Upper lobe of left lung (tissue), 6 donors: ENCODE measurements around the gene FLNC. TPM values are rescaled to one million over a fixed set of nuclear protein-coding genes. Genes with fewer than 3 reads are reported as not detected.

Experiments
- ATAC-seq, 2 donors: fragments of 200-7000 bp; cut with Tn5 transposase; one replicate each; pipeline ENCODE4 v1.9.1; 2022; ENCODE audit warnings: mild to moderate bottlenecking in 2 of 2, moderate library complexity in 2 of 2; ENCODE audit not compliant: low FRiP score in 2 of 2
- DNase-seq, 2 donors: peaks; one replicate each; pipeline ENCODE4 v3.0.0-alpha.2; 2019 to 2020
- H3K27ac ChIP-seq, 4 donors: fragments of 200-600 bp; sonication (generic); one replicate each; pipeline ENCODE4 v1.5.1; 2016 to 2019
- H3K27me3 ChIP-seq, 4 donors: fragments of 200-600 bp; sonication (generic); one replicate each; pipeline ENCODE4 v1.5.1; 2017 to 2019
- H3K36me3 ChIP-seq, 4 donors: fragments of 200-600 bp; sonication (generic); one replicate each; pipeline ENCODE4 v1.5.1; 2016 to 2019
- H3K4me1 ChIP-seq, 4 donors: fragments of 200-600 bp; sonication (generic); one replicate each; pipeline ENCODE4 v1.5.1; 2018 to 2019
- H3K4me3 ChIP-seq, 4 donors: fragments of 200-600 bp; sonication (generic); one replicate each; pipeline ENCODE4 v1.5.1; 2017 to 2019; ENCODE audit warnings: mild to moderate bottlenecking in 2 of 4, moderate library complexity in 1 of 4
- H3K9me3 ChIP-seq, 4 donors: fragments of 200-600 bp; sonication (generic); one replicate each; pipeline ENCODE4 v1.5.1; 2018 to 2019
- EP300 ChIP-seq, 4 donors: sonication (generic); formaldehyde crosslinking; IDR thresholded peaks; one replicate each; pipeline ENCODE4 v1.5.1; 2017; ENCODE audit warnings: antibody characterized with exemption in 4 of 4, control low read depth in 2 of 4
- POLR2A ChIP-seq, 4 donors: fragments of 450-650 bp; IDR thresholded peaks; one replicate each; pipeline ENCODE4 v1.5.1; 2016 to 2017; ENCODE audit warnings: antibody characterized with exemption in 4 of 4, mild to moderate bottlenecking in 2 of 4
- POLR2AphosphoS5 ChIP-seq, 2 donors: sonication (generic); formaldehyde crosslinking; IDR thresholded peaks; one replicate each; pipeline ENCODE4 v1.5.1; 2017; ENCODE audit warnings: antibody characterized with exemption in 2 of 2
- WGBS, 2 donors: methylation state at CpG; one replicate each; pipeline ENCODE4 v1.1.5; 2017 to 2018; 5-methylcytosine and 5-hydroxymethylcytosine counted together
- total RNA-seq, 6 donors: library from RNA; depleted of rRNA in 4 of 6; stranded (reverse); fragments of >200 nt in 4 of 6; gene quantifications; one replicate each; pipeline versions ENCODE4 v1.1.0 to v1.2.1, GENCODE V29; 2016 to 2021
- TF ChIP-seq, protein P1 (sequence below), 6 experiments: fragments of 450-650 bp in 4 of 6; fragments of 200-600 bp in 2 of 6; sonication (generic) in 2 of 6; IDR thresholded peaks; one replicate each; pipeline ENCODE4 v1.5.1; 2016 to 2019; ENCODE audit warnings: antibody characterized with exemption in 6 of 6
- donor health status: DM: no; HTN: no; CAD: no; lungs with moderate emphysema.
- donor health status: DM: no; HTN: yes; CAD: no; lungs with severe emphysema.

The FLNC gene
- total RNA-seq, 6 donors from 2014 or later = 2.1 to 19.6 (median 4.9) TPM

GRCh38 chr7:128855559-128855958 lies 25.4 kb downstream of the FLNC start:
- 80 to 87% methylated on average over 2 to 3 of the region's 3 CpGs for whole genome bisulfite sequencing, 2 donors
- Histone ChIP-seq H3K4me1 (peaks cover 0 to 5% (median 2%) of the 10 kb centered on the region in 4 donors), H3K9me3 (no peaks in the 10 kb centered on the region), H3K27ac (no peak overlapping the region), H3K36me3 (no peaks in the 10 kb centered on the region), H3K4me3 (no peak overlapping the region), H3K27me3 (no peaks in the 10 kb centered on the region)
- ATAC-seq (no peak), DNase-seq (no peak)
- TF ChIP-seq, protein P1, sequence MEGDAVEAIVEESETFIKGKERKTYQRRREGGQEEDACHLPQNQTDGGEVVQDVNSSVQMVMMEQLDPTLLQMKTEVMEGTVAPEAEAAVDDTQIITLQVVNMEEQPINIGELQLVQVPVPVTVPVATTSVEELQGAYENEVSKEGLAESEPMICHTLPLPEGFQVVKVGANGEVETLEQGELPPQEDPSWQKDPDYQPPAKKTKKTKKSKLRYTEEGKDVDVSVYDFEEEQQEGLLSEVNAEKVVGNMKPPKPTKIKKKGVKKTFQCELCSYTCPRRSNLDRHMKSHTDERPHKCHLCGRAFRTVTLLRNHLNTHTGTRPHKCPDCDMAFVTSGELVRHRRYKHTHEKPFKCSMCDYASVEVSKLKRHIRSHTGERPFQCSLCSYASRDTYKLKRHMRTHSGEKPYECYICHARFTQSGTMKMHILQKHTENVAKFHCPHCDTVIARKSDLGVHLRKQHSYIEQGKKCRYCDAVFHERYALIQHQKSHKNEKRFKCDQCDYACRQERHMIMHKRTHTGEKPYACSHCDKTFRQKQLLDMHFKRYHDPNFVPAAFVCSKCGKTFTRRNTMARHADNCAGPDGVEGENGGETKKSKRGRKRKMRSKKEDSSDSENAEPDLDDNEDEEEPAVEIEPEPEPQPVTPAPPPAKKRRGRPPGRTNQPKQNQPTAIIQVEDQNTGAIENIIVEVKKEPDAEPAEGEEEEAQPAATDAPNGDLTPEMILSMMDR (IDR thresholded peaks at IDR 0.05) = no peak
- TF ChIP-seq POLR2A (IDR thresholded peaks at IDR 0.05) (no peak), EP300 (IDR thresholded peaks at IDR 0.05) (no peak), POLR2AphosphoS5 (IDR thresholded peaks at IDR 0.05) (no peak)

DNA sequence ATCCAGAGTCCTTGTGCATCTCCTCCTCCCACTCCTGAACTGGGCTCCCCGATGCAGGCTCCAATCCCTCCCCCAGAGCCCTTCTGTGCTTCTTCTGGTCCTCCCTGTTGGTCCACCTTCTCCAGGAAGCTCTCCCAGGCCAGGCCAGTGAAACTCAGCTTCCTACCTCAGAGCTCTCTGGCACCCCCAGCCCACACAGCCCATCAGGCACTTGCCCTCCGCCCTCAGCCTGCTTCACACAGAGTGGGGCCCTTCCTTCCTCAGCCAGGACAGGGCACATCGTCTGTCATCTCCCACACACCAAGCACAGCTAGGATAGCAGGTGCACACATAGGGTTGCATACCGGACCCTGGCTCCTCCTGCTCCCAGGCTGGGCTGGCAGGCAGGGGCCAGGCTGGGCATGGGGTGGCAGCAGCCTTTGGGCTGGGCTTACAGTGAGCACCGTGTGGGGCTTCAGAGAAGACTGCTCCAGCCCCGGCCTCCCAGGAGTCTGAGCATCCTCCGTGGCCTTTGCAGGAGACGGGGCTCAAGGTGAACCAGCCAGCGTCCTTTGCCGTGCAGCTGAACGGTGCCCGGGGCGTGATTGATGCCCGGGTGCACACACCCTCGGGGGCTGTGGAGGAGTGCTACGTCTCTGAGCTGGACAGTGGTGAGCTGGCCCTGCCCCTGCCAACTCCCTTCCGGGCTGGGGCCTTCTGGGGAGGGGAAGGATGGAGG lies 26.0 kb downstream of the FLNC start:
- 88% methylated on average over 2 to 17 of the region's 17 CpGs for WGBS, 2 donors
- Histone ChIP-seq H3K9me3 (no peaks in the 10 kb centered on the region), H3K27me3 (no peaks in the 10 kb centered on the region), H3K27ac (no peak overlapping the region), H3K36me3 (no peaks in the 10 kb centered on the region), H3K4me1 (peaks cover 0 to 5% (median 2%) of the 10 kb centered on the region in 4 donors), H3K4me3 (no peak overlapping the region)
- DNase-seq (peak in 1 of 2 donors; percentile 67), ATAC-seq (no peak)
- no peak for TF ChIP-seq EP300 (IDR thresholded peaks at IDR 0.05)
- TF ChIP-seq, protein P1 (IDR thresholded peaks at IDR 0.05) = no peak
- TF ChIP-seq POLR2A (IDR thresholded peaks at IDR 0.05) = no peak
- TF ChIP-seq POLR2AphosphoS5 (IDR thresholded peaks at IDR 0.05) = no peak

DNA sequence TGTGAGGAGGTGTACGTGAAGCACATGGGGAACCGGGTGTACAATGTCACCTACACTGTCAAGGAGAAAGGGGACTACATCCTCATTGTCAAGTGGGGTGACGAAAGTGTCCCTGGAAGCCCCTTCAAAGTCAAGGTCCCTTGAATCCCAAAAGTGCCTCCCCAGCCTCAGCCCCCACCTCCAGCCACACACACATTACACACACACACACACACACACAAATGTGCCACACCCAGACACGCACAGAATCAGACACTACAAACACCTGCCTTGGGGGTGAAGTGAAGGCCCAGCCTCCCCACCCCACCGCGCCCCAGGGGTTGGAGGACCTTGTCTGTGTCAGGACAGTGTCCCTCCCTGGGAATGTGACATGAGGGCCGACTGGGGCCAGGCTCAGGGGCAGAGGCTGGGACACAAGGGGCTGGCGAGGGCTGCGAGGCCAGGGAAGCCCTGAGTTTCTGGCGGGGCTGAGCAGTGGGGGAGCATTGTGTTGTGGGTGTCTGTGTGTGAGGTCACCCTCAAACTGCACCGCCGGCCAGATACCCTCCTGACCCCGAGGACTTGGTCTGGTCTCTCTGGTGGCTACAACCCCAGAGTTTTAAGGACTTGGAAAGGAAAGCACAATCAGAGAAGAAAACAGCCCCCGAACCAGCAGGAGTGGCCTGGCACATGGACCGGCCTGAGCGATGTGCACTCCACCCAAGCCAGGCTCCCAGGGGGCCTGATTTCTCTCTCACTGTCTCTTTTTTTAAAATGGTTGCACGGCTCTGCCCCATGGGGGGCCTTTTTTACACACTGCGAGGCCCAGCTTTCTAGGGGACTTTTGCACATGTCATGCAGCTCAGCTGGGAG lies 28.4 kb downstream of the FLNC start:
- no peak overlapping the region for H3K4me3 ChIP-seq
- no peak for TF ChIP-seq POLR2AphosphoS5 (IDR thresholded peaks at IDR 0.05)
- DNase-seq (peak in 1 of 2 donors; percentile 67), ATAC-seq (no peak)
- H3K36me3 ChIP-seq = no peaks in the 10 kb centered on the region
- no peaks in the 10 kb centered on the region for H3K9me3 ChIP-seq
- WGBS, 2 donors = 62 to 85% methylated on average over 7 to 18 of the region's 18 CpGs
- H3K27ac ChIP-seq = no peak overlapping the region
- H3K27me3 ChIP-seq = no peaks in the 10 kb centered on the region
- H3K4me1 ChIP-seq = peaks cover 3 to 13% (median 9%) of the 10 kb centered on the region in 4 donors

GRCh38 chr7:128859232-128860157 lies 29.3 kb downstream of the FLNC start:
- ATAC-seq = no peak
- Histone ChIP-seq H3K27me3 (no peaks in the 10 kb centered on the region), H3K4me3 (no peak overlapping the region), H3K36me3 (no peaks in the 10 kb centered on the region), H3K9me3 (no peaks in the 10 kb centered on the region), H3K27ac (peak overlapping the region in 1 of 4 donors; percentile 2), H3K4me1 (peaks cover 12 to 22% (median 17%) of the 10 kb centered on the region in 4 donors)
- DNase-seq = peak in 1 of 2 donors; percentile 52
- 70 to 84% methylated on average over 12 of the region's 12 CpGs for WGBS, 2 donors
- TF ChIP-seq, protein P1 (IDR thresholded peaks at IDR 0.05) = no peak
- TF ChIP-seq POLR2A (IDR thresholded peaks at IDR 0.05) (no peak), POLR2AphosphoS5 (IDR thresholded peaks at IDR 0.05) (no peak), EP300 (IDR thresholded peaks at IDR 0.05) (no peak)
